PC-3 (cell line): ENCODE results near the gene SYT13. TPM values are rescaled to one million over a fixed set of nuclear protein-coding genes. Genes with fewer than 3 reads are reported as not detected.
A peak's percentile ranks its signal among the peaks of the same experiment; 100 is the strongest.

ENCODE experiments used
- ATAC-seq: fragments of 200-7000 bp; cut with Tn5 transposase; 2 replicates; pipeline ENCODE4 v1.9.1; 2020; ENCODE audit warnings: mild to moderate bottlenecking, moderate library complexity
- BruUV-seq: library from RNA; stranded (reverse); fragments of 400-500 nt; replicated peaks from 2 replicates; lab custom pipeline; 2021; lab: Mats Ljungman, UMichigan
- CTCF ChIA-PET: fragments of 300-600 bp; sonication (Branson Sonifier 250); formaldehyde crosslinking; loops from one replicate; lab custom pipeline; 2022; ENCODE audit warnings: antibody characterized with exemption; lab: Charles Lee
- POLR2A ChIA-PET: fragments of 300-600 bp; sonication (Branson Sonifier 250); formaldehyde crosslinking; loops from one replicate; lab custom pipeline; 2022; ENCODE audit warnings: antibody characterized with exemption; ENCODE audit not compliant: unreplicated experiment; lab: Charles Lee
- DNase-seq: peaks from one replicate; pipeline ENCODE4 v3.0.0-alpha.2; 2015
- H2AFZ ChIP-seq: fragments of 300-600 bp; sonication (generic); 2 replicates; pipeline ENCODE4 v1.6.0; 2016; ENCODE audit warnings: antibody characterized with exemption, low read length
- H3F3A ChIP-seq: fragments of 300-600 bp; sonication (generic); one replicate; pipeline ENCODE4 v1.6.0; 2017; ENCODE audit warnings: antibody characterized with exemption, low read length, control low read depth, mild to moderate bottlenecking; ENCODE audit not compliant: unreplicated experiment
- H3K27ac ChIP-seq: fragments of 300-600 bp; sonication (generic); 2 replicates; pipeline ENCODE4 v1.5.1; 2016; ENCODE audit warnings: mild to moderate bottlenecking, low read length
- H3K27me3 ChIP-seq: fragments of 300-600 bp; sonication (generic); 2 replicates; pipeline ENCODE4 v1.6.1; 2016; ENCODE audit warnings: low read length, mixed read lengths
- H3K36me3 ChIP-seq: fragments of 300-600 bp; sonication (generic); 2 replicates; pipeline ENCODE4 v1.6.1; 2016; ENCODE audit warnings: low read depth, mixed run types, low read length, mixed read lengths
- H3K4me1 ChIP-seq: fragments of 300-600 bp; sonication (generic); 2 replicates; pipeline ENCODE4 v1.5.1; 2016; ENCODE audit warnings: low read length; ENCODE audit not compliant: insufficient read depth
- H3K4me2 ChIP-seq: fragments of 300-600 bp; sonication (generic); 2 replicates; pipeline ENCODE4 v1.6.0; 2016; ENCODE audit warnings: low read length
- H3K4me3 ChIP-seq: fragments of 300-600 bp; sonication (generic); 2 replicates; pipeline ENCODE4 v1.5.1; 2016; ENCODE audit warnings: mild to moderate bottlenecking, low read length, mixed read lengths
- H3K79me2 ChIP-seq: fragments of 300-600 bp; sonication (generic); 2 replicates; pipeline ENCODE4 v1.6.1; 2017; ENCODE audit warnings: low read length, mixed read lengths
- H3K9ac ChIP-seq: fragments of 300-600 bp; sonication (generic); 2 replicates; pipeline ENCODE4 v1.6.0; 2016; ENCODE audit warnings: mild to moderate bottlenecking, low read length
- H3K9me2 ChIP-seq: fragments of 300-600 bp; sonication (generic); replicated peaks from 2 replicates; pipeline ENCODE4 v1.6.1; 2016; ENCODE audit warnings: mixed run types, low read length, mixed read lengths
- H3K9me3 ChIP-seq: fragments of 300-600 bp; sonication (generic); 2 replicates; pipeline ENCODE4 v1.6.1; 2016; ENCODE audit warnings: low read length, mixed read lengths
- H4K20me1 ChIP-seq: fragments of 300-600 bp; sonication (generic); 2 replicates; pipeline ENCODE4 v1.6.1; 2016; ENCODE audit warnings: low read length, mixed read lengths
- EZH2 ChIP-seq: fragments of 300-600 bp; sonication (generic); IDR thresholded peaks from one replicate; pipeline ENCODE4 v1.6.1; 2017; ENCODE audit warnings: antibody characterized with exemption, mild to moderate bottlenecking, low read length; ENCODE audit not compliant: unreplicated experiment
- EZH2phosphoT487 ChIP-seq: fragments of 300-600 bp; sonication (generic); IDR thresholded peaks from 2 replicates; pipeline ENCODE4 v1.6.1; 2018; ENCODE audit warnings: mild to moderate bottlenecking, antibody characterized with exemption, low read length, borderline replicate concordance
- intact Hi-C: fragments of 100-400 bp; cut with micrococcal nuclease; formaldehyde crosslinking; loops from 2 replicates; pipeline ENCODE4 v1.9.0; 2023
- total RNA-seq: library from RNA; depleted of rRNA; stranded (reverse); fragments of >200 nt; gene quantifications from 2 replicates; pipeline ENCODE4 v1.2.3, GENCODE V29; 2014
- TF ChIP-seq, protein P1 (sequence below): fragments of 300-600 bp; sonication (generic); conservative IDR thresholded peaks from 2 replicates; pipeline ENCODE4 v1.5.1; 2017; ENCODE audit warnings: antibody characterized with exemption, low read depth, mild to moderate bottlenecking, low read length

Gene SYT13
- total RNA-seq, 1 experiment from 2014 or later, result not detected

DNA sequence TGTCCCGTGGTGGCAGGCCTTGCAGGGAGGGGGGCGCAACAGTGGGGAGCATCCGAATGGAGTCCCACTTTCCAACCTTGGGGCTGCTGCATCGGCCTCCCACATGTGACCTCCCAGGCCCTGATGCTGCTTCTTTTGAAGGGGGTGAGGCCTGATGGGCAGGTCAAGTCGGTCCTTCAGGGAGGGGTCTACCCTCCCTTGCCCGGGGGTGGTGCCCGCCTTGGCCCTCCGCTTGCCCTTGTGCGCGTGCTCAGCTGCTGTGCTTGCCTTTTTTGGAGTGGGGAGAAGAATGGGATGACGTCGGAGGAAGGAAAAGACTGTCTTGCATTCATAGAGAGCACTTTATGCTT, 72.8 kb downstream of the SYT13 start:
- ChIA-PET CTCF (no interaction called here), POLR2A (no interaction called here)
- no peak overlapping the region for H3K9ac ChIP-seq
- no peaks in the 10 kb centered on the region for H3K9me3 ChIP-seq
- H3K79me2 ChIP-seq, result no peaks in the 10 kb centered on the region
- intact Hi-C loops, result no loop called here
- no peak overlapping the region for H3K4me2 ChIP-seq
- no peak overlapping the region for H3K27ac ChIP-seq
- no peak for TF ChIP-seq EZH2
- no peak for TF ChIP-seq EZH2phosphoT487
- TF ChIP-seq, protein P1, sequence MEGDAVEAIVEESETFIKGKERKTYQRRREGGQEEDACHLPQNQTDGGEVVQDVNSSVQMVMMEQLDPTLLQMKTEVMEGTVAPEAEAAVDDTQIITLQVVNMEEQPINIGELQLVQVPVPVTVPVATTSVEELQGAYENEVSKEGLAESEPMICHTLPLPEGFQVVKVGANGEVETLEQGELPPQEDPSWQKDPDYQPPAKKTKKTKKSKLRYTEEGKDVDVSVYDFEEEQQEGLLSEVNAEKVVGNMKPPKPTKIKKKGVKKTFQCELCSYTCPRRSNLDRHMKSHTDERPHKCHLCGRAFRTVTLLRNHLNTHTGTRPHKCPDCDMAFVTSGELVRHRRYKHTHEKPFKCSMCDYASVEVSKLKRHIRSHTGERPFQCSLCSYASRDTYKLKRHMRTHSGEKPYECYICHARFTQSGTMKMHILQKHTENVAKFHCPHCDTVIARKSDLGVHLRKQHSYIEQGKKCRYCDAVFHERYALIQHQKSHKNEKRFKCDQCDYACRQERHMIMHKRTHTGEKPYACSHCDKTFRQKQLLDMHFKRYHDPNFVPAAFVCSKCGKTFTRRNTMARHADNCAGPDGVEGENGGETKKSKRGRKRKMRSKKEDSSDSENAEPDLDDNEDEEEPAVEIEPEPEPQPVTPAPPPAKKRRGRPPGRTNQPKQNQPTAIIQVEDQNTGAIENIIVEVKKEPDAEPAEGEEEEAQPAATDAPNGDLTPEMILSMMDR, result no peak
- H3F3A ChIP-seq, result no peaks in the 10 kb centered on the region
- no peak for DNase-seq
- H3K27me3 ChIP-seq, result no peaks in the 10 kb centered on the region
- H3K36me3 ChIP-seq, result no peaks in the 10 kb centered on the region
- H3K4me1 ChIP-seq, result no peaks in the 10 kb centered on the region
- H3K4me3 ChIP-seq, result no peak overlapping the region
- ATAC-seq, result no peak
- no peaks in the 10 kb centered on the region for H3K9me2 ChIP-seq
- no TSS peak for BruUV-seq
- no peaks in the 10 kb centered on the region for H4K20me1 ChIP-seq
- no peak overlapping the region for H2AFZ ChIP-seq

DNA sequence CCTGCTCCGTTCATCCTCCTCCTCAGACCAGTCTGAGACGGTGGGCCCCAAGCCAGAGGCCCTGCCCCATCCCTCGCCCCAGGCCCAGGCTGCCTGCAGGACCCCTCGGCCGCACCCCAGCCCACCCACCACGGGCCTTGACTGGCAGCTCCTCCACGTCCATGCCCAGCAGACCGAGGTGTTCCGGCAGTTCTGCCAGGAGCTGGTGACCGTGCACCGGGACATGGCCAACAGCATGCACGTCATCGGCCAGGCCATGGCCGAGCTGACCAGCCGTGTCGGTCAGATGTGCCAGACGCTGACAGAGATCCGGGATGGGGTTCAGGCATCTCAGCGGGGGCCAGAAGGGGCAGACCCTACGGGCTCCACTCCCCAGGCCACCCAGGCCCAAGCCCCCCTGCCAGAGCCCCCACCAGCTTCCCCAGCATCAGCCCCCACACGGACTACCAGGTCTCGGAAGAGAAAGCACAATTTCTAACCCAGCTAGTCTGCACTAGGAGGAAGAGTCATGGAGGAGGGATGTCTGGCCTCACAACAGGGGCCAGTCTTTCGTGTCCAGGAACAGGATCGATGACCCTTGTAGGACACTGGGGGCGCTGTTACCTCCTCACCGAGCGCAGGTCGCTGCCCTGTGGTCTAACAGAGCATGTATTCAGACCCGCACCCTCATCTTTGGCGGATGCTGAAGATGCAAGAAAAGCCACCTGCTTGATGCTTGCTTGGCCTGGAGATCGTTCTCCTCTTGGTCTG, 73.4 kb downstream of the SYT13 start:
- intact Hi-C loops, result no loop called here
- no peaks in the 10 kb centered on the region for H3K4me1 ChIP-seq
- H3K9me3 ChIP-seq, result no peaks in the 10 kb centered on the region
- no peak overlapping the region for H2AFZ ChIP-seq
- no peaks in the 10 kb centered on the region for H4K20me1 ChIP-seq
- no peak for DNase-seq
- H3K27me3 ChIP-seq, result no peaks in the 10 kb centered on the region
- H3K9ac ChIP-seq, result no peak overlapping the region
- H3K79me2 ChIP-seq, result no peaks in the 10 kb centered on the region
- ChIA-PET POLR2A (no interaction called here), CTCF (no interaction called here)
- no peak overlapping the region for H3K4me2 ChIP-seq
- BruUV-seq, result no TSS peak
- H3K9me2 ChIP-seq, result no peaks in the 10 kb centered on the region
- H3K4me3 ChIP-seq, result no peak overlapping the region
- no peak overlapping the region for H3K27ac ChIP-seq
- no peak for ATAC-seq
- H3K36me3 ChIP-seq, result no peaks in the 10 kb centered on the region
- TF ChIP-seq EZH2, result no peak
- TF ChIP-seq, protein P1, result peak; percentile 34; the same call in 1 of the 2 replicates
- no peaks in the 10 kb centered on the region for H3F3A ChIP-seq

GRCh38 chr11:45211732-45212131, 74.4 kb downstream of the SYT13 start:
- H3K79me2 ChIP-seq, result no peaks in the 10 kb centered on the region
- no peaks in the 10 kb centered on the region for H3K36me3 ChIP-seq
- no peaks in the 10 kb centered on the region for H3F3A ChIP-seq
- intact Hi-C loops, result no loop called here
- H3K4me2 ChIP-seq, result no peak overlapping the region
- H3K9me2 ChIP-seq, result no peaks in the 10 kb centered on the region
- no peak overlapping the region for H3K4me3 ChIP-seq
- no peak for DNase-seq
- H3K9ac ChIP-seq, result no peak overlapping the region
- no peak overlapping the region for H3K27ac ChIP-seq
- no peak overlapping the region for H2AFZ ChIP-seq
- H3K4me1 ChIP-seq, result no peaks in the 10 kb centered on the region
- TF ChIP-seq, protein P1, result 0 out of 2 replicates have a peak, but pooled peaks have one; percentile 13
- TF ChIP-seq EZH2phosphoT487, result no peak
- H3K9me3 ChIP-seq, result no peaks in the 10 kb centered on the region
- no TSS peak for BruUV-seq
- H4K20me1 ChIP-seq, result no peaks in the 10 kb centered on the region
- ChIA-PET POLR2A (no interaction called here), CTCF (no interaction called here)
- no peak for ATAC-seq
- H3K27me3 ChIP-seq, result no peaks in the 10 kb centered on the region
